Calu3 (cell line): ENCODE measurements around the gene IPO9. TPM values are rescaled to one million over a fixed set of nuclear protein-coding genes. Genes with fewer than 3 reads are reported as not detected.
A peak's percentile ranks its signal among the peaks of the same experiment; 100 is the strongest.

Experiments
- BruUV-seq: library from RNA; stranded (reverse); fragments of 400-500 nt; replicated peaks from 2 replicates; lab custom pipeline; 2021; lab: Mats Ljungman, UMichigan
- CTCF ChIA-PET: fragments of 300-600 bp; sonication (Branson Sonifier 250); formaldehyde crosslinking; loops from one replicate; lab custom pipeline; 2022; ENCODE audit warnings: antibody characterized with exemption; lab: Charles Lee
- DNase-seq: peaks from one replicate; pipeline ENCODE4 v3.0.0; 2022
- H3K27ac Mint-ChIP-seq: one replicate; pipeline ENCODE4 v1.8.0; 2022; ENCODE audit warnings: mixed read lengths; ENCODE audit not compliant: unreplicated experiment
- H3K27me3 Mint-ChIP-seq: one replicate; pipeline ENCODE4 v1.8.0; 2022; ENCODE audit warnings: mixed read lengths; ENCODE audit not compliant: unreplicated experiment
- H3K36me3 Mint-ChIP-seq: one replicate; pipeline ENCODE4 v1.8.0; 2022; ENCODE audit warnings: mild to moderate bottlenecking, moderate library complexity, mixed read lengths; ENCODE audit not compliant: insufficient read depth, unreplicated experiment
- H3K4me1 Mint-ChIP-seq: one replicate; pipeline ENCODE4 v1.8.0; 2022; ENCODE audit warnings: mild to moderate bottlenecking, low read depth, mixed read lengths; ENCODE audit not compliant: unreplicated experiment
- H3K4me3 Mint-ChIP-seq: one replicate; pipeline ENCODE4 v1.8.0; 2022; ENCODE audit warnings: mild to moderate bottlenecking, low read depth, moderate library complexity, mixed read lengths; ENCODE audit not compliant: unreplicated experiment
- H3K9me3 Mint-ChIP-seq: one replicate; pipeline ENCODE4 v1.8.0; 2022; ENCODE audit warnings: low read depth, mixed read lengths; ENCODE audit not compliant: unreplicated experiment
- CTCF ChIP-seq: fragments of 200-600 bp; IDR thresholded peaks from one replicate; pipeline ENCODE4 v1.8.0; 2022; ENCODE audit warnings: antibody characterized with exemption; ENCODE audit not compliant: unreplicated experiment
- intact Hi-C: fragments of 100-400 bp; cut with micrococcal nuclease; formaldehyde crosslinking; loops from one replicate; pipeline ENCODE4 v1.10.0; 2022; ENCODE audit not compliant: unreplicated experiment
- total RNA-seq: library from RNA; stranded (reverse); gene quantifications from 2 replicates; pipeline ENCODE4 v1.2.3, GENCODE V29; 2022

Gene IPO9
- total RNA-seq, 1 experiment from 2014 or later = 98.8 TPM

DNA sequence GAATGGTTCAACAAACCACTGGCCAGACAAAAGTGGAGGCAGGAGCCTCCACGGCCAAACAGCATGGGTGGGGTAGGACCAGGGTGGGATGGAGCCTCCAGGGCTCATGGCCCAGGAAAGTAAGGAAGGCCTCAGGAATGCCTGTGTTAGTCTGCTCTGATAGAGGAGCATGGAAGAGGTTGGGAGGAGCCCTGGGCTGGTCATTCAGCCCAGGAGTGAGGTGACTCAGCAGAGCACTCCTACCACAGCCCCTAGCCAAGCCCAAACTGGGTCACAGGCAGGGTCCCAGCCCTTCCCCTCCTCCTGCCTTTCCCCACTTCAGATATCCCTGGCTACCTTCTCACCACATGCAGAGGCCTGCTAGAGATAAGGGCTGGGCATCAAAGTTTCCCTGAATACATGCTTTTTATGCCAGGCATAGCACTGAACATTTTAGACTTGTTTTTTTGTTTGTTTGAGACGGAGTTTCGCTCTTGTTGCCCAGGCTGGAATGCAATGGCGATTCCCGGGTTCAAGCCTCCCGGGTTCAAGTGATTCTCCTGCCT lies 56.6 kb downstream of the IPO9 start:
- no peak overlapping the region for H3K27ac Mint-ChIP-seq
- no peak for TF ChIP-seq CTCF
- H3K9me3 Mint-ChIP-seq = no peaks in the 10 kb centered on the region
- H3K36me3 Mint-ChIP-seq = peaks cover 27% of the 10 kb centered on the region
- no TSS peak for BruUV-seq
- CTCF ChIA-PET = interaction anchor here (1.7 kb wide), 1 partner anchor 10 kb away, joined by 4 read pairs; no protein-coding TSS in a partner anchor
- intact Hi-C loops = no loop called here
- H3K27me3 Mint-ChIP-seq = peaks cover 14% of the 10 kb centered on the region
- peak; percentile 17 for DNase-seq
- H3K4me3 Mint-ChIP-seq = no peak overlapping the region
- peaks cover 19% of the 10 kb centered on the region for H3K4me1 Mint-ChIP-seq

DNA sequence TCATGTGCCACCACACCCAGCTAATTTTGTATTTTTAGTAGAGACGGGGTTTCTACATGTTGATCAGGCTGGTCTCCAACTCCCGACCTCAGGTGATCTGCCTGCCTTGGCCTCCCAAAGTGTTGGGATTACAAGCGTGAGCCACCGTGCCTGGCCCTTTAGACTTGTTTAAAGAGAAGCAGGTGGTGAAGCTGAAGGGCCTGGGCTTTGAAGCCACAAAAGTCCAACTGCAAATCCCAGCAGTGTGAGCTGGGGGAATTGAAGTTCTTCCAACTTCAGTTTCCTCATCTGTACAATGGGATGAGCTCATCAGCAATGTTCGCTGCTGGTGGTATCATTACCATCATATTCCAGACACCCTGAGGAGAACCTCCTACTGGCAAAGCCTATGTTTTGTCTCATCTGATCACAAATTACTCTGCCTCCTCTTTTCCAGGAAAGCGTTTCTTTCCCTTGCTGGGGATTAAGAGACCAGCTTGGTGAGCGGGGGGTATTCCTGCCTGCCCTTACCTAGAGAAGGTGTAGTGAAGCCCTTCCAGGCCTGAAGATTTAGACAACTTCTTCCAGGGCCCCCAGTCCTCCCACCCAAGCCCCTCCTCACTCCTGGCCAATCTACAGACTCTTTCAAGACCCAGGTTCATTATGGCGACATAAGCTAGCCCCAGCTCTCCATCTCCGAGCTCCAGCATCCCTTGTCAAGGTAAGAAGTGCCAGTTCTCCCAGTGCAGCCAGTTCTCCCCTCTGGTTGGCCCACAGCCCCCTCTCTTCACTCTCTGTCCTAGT lies 57.3 kb downstream of the IPO9 start:
- TF ChIP-seq CTCF = no peak
- no TSS peak for BruUV-seq
- CTCF ChIA-PET = interaction anchor here (1.4 kb wide), 1 partner anchor 10 kb away, joined by 6 read pairs; no protein-coding TSS in a partner anchor
- no peak overlapping the region for H3K4me3 Mint-ChIP-seq
- H3K36me3 Mint-ChIP-seq = peaks cover 27% of the 10 kb centered on the region
- peaks cover 19% of the 10 kb centered on the region for H3K4me1 Mint-ChIP-seq
- no peak for DNase-seq
- intact Hi-C loops = no loop called here
- H3K27ac Mint-ChIP-seq = no peak overlapping the region
- no peaks in the 10 kb centered on the region for H3K9me3 Mint-ChIP-seq
- peaks cover 14% of the 10 kb centered on the region for H3K27me3 Mint-ChIP-seq

- Mint-ChIP-seq H3K4me1 (peaks cover 19% of the 10 kb centered on the region), H3K27me3 (peaks cover 14% of the 10 kb centered on the region), H3K9me3 (no peaks in the 10 kb centered on the region), H3K27ac (no peak overlapping the region), H3K36me3 (peaks cover 24% of the 10 kb centered on the region), H3K4me3 (no peak overlapping the region)
- no peak for DNase-seq
- no peak for TF ChIP-seq CTCF
- intact Hi-C loops = no loop called here
- CTCF ChIA-PET = interaction anchor here (1.4 kb wide), 1 partner anchor 9 kb away, joined by 6 read pairs; no protein-coding TSS in a partner anchor
- no TSS peak for BruUV-seq
Measured at GRCh38 chr1:201887116-201887866, 58.3 kb downstream of the IPO9 start.

DNA sequence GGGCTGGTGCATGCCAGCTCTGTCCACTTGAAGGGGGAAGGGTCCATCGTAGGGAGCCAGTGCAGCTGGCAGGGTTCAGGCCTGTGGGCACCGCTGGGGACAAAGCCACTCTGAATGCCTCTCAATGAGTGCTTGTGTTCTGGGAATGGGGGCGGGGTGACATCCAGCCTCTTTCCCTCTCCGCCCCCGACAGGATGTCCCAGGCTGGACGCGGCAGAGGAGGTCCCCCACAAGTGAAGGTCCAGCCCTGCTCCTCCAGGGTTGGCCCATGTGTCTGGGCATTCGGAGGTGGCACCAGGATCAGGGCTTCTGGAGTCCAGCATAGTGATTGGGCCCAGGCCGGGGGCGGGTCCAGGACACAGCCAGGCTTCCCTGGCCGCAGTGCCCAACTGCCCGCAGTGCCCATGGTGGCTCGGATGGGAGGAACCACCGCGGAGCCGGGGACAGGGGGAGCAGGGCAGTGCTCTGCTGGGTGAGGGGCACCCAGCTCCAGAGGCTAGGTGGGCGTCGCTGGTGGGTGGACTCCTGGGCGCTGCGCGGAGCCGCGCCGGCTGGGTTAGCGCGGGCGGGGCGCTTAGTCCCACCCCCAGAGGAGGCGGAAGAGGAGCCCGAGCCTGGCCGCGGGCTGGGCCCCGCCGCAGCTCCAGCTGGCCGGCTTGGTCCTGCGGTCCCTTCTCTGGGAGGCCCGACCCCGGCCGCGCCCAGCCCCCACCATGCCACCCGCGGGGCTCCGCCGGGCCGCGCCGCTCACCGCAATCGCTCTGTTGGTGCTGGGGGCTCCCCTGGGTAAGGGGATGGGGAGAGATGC lies 59.5 kb downstream of the IPO9 start, which contains the start of gene SHISA4:
Gene SHISA4, plus strand, starts transcription at position 617 of the 808 bp plus-strand sequence. Its CDS starts 97 bp downstream, at position 714.
- Mint-ChIP-seq H3K36me3 (peaks cover 24% of the 10 kb centered on the region), H3K9me3 (no peaks in the 10 kb centered on the region), H3K27me3 (peaks cover 14% of the 10 kb centered on the region), H3K4me3 (peak within 1 kb of the TSS; percentile 89), H3K4me1 (peaks cover 17% of the 10 kb centered on the region), H3K27ac (peak within 1 kb of the TSS; percentile 40)
- BruUV-seq = no TSS peak
- intact Hi-C loops = no loop called here
- no peak for TF ChIP-seq CTCF
- peak; percentile 85 for DNase-seq
- CTCF ChIA-PET = no interaction called here
